ENCODE measurements around the gene PKNOX2.

DNA sequence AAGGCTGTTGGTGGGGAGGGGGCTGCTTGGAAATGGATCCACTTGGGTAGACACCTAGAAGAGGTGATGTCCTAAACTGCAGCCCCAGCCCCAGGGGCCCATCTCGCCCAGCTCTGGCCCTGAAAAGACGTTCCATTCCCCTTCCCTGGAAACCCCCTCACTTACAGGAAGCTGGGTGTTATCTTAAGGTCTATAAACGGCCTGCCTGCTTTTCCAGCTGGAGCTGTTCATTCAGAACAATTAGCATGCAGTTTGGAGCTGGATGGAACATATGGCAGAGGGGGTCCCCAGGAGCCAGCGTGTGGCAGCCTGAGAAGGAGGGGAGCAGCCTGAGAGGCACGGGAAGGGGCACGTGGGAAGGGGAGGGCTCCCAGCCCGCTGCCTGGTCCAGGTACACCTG is 139.6 kb downstream of the PKNOX2 start:
- TF ChIP-seq, protein P1, sequence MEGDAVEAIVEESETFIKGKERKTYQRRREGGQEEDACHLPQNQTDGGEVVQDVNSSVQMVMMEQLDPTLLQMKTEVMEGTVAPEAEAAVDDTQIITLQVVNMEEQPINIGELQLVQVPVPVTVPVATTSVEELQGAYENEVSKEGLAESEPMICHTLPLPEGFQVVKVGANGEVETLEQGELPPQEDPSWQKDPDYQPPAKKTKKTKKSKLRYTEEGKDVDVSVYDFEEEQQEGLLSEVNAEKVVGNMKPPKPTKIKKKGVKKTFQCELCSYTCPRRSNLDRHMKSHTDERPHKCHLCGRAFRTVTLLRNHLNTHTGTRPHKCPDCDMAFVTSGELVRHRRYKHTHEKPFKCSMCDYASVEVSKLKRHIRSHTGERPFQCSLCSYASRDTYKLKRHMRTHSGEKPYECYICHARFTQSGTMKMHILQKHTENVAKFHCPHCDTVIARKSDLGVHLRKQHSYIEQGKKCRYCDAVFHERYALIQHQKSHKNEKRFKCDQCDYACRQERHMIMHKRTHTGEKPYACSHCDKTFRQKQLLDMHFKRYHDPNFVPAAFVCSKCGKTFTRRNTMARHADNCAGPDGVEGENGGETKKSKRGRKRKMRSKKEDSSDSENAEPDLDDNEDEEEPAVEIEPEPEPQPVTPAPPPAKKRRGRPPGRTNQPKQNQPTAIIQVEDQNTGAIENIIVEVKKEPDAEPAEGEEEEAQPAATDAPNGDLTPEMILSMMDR (conservative IDR thresholded peaks at IDR 0.05; ENCODE audit: low read length) = no peak
- TF ChIP-seq EZH2phosphoT487 (IDR thresholded peaks at IDR 0.05; ENCODE audit: borderline replicate concordance, low read depth, low read length) = no peak

Data from OCI-LY7 (cell line).